ENCODE measurements around the gene HNRNPA1.

DNA sequence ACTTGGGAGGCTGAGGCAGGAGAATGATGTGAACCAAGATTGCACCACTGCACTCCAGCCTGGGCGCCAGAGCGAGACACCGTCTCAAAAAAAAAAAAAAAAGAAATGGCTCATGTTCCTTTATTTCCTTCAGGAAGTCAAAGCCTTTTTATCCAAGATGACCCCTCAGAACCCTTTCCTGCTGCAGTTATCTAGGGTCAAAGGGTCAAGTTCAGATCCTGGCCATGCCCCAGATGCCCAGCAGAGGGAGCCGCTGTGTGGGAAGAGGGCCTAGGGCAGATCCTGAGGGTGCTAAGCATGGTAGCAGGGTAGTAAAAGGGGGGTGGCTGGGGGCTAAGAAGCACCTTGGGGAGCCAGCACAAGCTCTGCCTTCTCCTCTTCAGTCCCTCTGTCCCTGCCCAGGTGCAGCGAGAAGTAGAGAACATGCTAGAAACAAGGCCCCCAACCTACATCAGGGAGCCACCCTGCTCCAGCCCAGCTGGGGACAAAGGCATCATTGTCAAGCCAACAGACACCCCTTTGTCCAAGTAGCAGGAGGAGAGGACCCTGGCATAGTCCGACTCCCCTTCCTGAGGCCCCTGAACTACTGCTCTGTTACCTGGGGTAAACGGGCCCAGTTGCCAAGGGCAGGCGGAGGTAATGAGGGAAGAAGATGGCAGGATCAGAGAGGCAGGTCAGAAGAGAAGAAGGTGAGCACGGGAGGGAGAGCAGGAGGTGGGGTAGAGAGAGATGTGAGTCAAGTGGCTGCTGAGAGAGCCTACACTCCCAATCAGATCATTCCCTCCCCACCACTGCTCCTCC, 13.8 kb downstream of the HNRNPA1 start:
- TF ChIP-seq HOXB6 (CRISPR knock-in tag; IDR thresholded peaks at IDR 0.05; ENCODE audit: borderline replicate concordance) (no peak), SMAD3 (CRISPR knock-in tag; conservative IDR thresholded peaks at IDR 0.05) (peak; percentile 44; the same call in 1 of the 2 replicates)

Measured in K562 (cell line).